ENCODE measurements around the gene XXYLT1.

Gene XXYLT1

DNA sequence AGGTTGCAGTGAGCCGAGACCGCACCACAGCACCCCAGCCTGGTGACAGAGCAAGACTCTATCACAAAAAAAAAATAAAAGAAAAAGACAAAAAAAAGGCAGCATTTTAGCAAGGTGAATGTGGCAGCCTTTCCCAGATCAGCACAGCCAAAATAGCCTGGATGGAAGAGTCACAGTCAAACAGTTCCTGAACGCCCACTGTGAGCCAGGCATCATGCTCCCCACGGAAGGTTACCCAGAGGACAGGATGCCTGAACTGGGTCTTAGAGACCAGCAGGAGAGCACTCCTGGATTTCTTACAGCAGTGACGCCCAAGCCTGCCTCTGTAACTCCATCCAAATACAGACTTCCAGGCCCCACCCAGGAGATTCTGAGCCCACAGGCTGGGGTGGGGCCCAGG is 4.5 kb downstream of the XXYLT1 start:
- DNase-seq = no peak

- no peak for DNase-seq
Observed at GRCh38 chr3:195265363-195265976, 5.5 kb downstream of the XXYLT1 start.

DNA sequence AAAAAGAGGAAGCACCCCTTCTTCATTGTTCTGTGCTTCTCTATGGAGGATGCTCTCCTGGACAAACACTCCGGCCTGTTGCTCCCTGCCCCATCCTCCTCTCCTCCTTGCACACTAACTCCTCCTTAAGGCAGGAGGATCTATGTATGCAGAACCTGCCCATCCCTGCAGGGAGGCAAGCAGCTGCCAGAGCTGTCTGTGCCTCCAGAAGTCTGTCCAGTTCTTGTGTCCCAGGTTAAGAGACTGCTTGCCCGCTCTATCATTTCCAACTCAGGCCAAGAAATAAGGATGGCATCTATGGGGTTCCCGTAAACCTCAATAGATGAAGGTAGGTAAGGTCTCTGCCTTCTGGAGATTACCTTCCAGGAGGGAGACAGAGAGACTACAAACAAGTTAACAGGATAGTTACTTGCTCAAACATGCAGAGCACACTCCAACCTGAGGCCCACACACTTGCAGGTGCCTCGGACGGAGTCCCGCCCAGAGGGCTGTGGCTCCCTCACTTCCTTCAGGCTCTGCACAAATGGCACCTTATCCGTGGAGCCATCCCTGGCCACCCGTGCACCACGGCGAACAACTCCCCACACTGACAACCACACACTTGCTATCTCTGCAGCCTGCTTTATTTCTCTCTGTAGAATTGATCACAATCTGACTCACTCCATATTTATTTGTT is 6.9 kb downstream of the XXYLT1 start:
- no peak for DNase-seq

GRCh38 chr3:195263193-195263924 is 7.6 kb downstream of the XXYLT1 start:
- no peak for DNase-seq

- no peak for DNase-seq
Observed at GRCh38 chr3:195261925-195262324, 9.0 kb downstream of the XXYLT1 start.

DNA sequence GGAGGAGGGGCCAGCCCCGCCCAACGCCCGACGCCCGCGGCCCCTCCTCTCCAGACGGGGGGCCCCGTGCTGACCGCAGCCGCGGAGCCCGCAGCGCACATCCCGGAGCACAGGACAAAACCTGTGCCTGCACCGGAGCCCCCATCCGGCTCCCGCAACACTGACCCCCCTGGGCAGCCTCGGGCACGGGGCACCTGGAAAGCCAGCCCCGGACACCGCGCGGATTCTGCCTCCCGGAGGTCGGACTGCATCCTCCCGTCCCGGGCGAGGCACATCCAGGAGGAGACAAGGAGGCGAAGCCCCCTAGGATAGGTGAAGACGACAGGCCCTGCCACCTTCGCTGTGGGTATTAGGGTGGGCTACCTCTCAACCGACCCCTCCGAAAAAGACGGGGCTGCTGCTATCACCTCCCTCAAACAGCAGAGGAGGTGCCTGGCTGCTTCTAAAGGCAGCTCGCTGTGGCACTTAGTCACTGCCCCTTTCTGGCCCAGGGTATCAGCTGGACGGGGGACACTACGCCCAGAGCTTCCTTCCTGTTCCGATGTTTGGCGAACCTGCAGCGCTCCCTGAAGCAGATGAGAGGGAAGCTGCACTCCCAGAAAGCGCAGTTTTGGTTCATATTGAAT is 10.6 kb downstream of the XXYLT1 start:
- DNase-seq = peak; percentile 81

- DNase-seq = peak; percentile 86
Observed at GRCh38 chr3:195259475-195260279, 11.3 kb downstream of the XXYLT1 start.

DNA sequence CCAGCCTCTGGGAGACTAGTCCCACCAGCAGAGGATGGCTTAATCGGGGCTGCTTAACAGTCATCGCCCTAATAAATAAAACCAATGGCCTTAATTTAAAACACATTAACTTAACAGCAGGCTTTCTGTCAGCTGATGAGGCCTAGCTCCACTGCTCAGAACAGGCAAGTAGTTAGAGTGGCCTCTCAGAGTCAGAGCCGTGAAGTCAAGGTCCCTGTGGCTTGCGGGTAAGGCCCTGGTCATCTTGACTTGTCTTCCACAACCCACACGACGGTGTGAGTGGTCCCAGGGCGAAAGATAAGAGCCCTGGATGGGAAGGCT is 11.8 kb downstream of the XXYLT1 start:
- no peak for DNase-seq

DNA sequence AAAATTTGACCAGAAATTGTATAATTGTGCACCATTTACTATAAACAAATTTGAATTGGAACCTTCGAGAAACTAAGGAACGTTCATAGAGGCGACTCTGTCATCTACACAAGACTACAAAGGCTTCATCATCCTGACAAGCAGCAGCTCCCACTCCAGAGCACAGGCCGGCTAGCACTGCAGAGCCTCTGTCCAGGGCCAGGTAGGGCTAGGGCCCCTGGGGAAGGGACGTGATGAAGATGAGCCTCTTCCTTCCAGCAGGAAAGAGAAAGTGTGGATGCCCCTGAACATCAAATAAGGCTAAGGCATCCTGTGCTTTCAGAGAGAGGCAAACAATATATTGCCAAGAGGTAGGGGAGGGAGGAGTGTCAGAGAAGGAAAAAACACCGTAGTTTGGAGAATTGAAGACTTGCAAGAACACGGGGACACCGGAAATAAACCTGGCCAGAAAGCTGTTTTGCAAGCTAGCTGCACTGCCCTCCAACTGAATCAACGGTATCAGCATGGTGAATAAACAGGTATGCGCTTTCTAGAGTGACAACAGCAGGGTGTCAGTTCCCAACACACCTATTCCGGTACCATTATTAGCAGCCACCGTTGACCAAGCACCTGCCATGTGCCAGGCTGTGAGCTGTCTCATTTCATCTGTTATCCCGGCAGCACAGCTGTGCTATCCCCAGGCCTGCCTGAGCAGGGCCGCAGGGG is 12.4 kb downstream of the XXYLT1 start:
- DNase-seq = peak; percentile 44

DNA sequence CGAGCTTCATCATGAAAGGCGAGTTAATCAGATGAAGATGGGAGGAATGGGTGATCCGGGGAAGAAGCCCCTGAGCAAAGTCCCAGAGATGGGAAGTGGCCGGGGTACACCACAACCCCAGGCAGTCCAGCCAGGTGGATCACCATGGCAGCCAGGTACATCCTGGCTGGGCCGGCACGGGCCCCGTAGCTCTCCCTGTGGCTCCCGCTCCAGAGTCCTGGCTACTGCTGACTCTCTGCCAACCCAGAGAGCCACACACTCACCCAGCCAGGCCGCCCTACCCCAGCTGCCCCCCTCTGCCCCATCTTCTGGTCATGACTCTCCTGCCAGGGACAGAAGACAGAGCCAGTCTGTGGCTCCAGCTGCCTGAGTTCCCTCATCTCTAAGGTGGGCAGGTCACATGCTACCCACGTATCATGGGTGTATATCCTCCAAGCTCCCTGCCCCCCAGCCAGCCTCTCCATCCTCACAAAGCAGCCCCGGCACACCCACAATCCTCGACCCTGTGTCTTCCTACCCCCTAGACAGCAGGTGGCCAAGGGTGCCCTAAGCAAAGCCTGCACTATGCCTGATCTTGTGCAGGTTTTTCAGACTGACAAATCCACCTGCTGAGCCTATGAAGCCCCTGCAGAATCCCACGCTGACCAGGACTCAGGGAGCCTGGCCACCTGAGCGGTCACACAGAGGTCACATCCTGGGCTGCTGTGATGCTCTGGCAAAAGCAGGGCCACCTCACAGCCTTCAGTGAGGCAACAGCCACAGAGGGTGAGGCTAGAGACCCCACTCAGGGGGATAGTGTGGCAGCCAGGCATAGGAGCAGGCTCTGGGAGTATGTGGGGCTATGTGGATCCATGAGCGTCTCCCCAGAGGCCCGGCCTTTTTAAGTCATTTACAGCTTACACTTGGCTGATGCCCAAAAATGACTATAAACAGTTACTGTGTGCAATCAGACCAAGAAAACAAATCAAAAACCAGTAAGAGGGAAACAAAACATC is 13.2 kb downstream of the XXYLT1 start:
- no peak for DNase-seq

DNA sequence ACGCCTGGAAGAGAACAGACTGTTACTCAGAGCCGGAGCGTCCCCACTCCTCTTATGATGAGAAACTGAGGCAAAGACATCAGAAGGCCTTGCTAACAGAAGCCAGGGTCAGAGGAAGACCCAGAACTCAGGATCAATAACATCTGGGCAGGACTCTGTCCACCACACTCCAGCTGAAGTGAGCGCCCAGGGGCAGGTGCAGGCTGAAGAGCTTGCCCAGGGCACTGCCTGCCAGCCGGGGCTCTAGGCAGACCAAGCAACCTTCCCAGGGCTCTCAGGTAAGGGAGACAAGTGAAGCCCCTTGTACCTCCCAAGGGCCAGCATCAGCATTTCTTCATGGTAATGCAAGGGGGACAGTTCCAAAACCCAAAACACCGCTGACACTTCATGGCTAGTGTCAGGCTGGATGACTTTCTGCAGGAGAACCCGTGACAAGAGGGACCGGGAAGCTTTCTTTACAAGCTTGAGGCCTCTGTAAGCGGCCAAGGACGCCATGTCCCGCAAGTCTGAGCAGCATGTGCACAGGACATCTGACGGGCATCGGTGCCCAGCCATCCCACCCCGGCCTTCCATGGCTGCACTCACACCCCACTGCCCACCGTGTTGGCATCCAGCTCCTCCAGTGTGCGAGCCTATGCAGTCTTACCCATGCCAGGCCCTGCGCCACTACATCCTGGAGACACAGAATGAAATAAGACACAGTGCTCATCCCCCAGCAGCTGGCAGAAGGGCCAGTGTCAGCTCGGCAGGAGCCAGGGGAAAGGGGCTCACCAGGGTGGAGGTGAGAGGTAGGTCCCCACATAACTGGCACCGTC is 14.1 kb downstream of the XXYLT1 start:
- DNase-seq = no peak

DNA sequence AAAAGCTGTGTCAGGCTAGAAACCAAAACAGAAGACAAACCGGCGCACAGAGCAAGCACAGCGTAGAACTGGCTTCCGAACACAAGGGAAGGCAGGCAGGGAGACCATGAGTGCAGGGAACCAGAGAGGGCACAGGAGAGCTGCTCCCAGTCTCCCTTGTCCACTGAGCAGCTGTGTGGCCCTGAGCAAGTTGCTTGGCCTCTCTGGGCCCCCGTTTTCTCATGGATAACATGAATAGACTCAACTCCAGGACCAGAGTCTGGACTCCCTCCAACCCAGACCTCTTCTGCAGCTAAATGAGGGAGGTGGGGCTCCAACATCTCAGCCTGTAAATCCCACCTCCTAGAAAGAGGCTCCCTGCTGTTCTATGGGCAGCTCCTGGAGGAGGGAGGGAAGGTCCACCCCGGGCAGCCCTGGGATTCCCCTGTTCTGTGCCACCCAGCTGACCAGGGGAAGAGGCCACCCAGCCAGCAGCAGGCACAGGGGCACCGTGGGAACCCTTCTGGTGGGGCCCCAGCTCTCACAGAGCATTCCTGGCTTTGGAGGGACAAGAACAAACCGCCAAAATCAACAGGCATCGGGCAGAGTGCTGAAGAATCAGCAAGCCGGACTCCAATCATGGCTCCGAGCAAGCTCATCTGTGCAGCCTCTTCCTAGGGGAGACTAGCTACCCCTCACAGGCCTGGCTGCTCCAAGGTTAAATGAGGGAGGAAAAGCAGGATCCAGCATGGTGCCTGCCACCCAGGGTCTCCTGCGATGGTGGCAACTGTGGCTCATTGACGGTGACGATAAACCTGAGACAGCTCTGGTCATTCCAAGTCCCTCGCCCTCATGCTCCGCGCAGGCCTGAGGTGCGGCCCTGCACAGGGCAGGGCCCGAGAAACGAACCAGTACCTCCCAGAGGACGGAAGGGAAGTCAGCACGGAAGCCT is 15.1 kb downstream of the XXYLT1 start:
- DNase-seq = no peak

GRCh38 chr3:195255176-195255500 is 15.8 kb downstream of the XXYLT1 start:
- DNase-seq = no peak

DNA sequence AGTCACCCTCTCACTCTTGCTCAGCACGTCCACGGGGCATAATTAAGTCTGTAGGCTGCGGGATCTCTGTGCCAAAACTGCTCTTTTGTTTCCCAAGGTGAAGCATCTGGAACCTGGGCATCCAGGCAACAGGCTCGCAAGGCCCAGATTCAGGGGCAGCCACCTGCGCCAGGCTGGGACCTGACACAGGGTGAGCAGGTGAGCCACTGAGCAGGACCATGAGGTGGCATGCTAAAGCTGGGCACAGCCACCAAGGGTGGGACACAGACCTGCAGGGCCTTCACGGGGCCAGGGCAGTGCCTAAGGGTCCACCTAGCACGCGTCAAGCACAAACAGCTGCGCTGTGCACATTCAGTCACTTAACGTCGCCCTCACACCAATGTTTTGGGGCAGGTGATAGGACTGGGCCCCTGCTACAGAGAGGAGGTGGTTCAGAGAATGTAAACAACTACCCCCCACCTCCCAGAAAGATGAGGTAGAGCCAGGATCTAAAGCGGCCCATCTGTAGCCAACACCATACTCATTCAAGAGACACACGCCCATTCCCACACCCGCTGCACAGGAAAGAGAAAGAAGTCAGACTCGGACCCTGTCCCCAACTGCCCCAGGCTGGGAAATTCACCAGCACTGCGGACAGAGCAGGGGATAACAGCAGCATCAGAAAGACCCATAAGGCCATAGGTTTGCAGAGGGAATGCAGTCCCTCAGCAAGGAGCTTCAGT is 16.3 kb downstream of the XXYLT1 start:
- DNase-seq = no peak

- no peak for DNase-seq
Observed at GRCh38 chr3:195253923-195254432, 17.0 kb downstream of the XXYLT1 start.

DNA sequence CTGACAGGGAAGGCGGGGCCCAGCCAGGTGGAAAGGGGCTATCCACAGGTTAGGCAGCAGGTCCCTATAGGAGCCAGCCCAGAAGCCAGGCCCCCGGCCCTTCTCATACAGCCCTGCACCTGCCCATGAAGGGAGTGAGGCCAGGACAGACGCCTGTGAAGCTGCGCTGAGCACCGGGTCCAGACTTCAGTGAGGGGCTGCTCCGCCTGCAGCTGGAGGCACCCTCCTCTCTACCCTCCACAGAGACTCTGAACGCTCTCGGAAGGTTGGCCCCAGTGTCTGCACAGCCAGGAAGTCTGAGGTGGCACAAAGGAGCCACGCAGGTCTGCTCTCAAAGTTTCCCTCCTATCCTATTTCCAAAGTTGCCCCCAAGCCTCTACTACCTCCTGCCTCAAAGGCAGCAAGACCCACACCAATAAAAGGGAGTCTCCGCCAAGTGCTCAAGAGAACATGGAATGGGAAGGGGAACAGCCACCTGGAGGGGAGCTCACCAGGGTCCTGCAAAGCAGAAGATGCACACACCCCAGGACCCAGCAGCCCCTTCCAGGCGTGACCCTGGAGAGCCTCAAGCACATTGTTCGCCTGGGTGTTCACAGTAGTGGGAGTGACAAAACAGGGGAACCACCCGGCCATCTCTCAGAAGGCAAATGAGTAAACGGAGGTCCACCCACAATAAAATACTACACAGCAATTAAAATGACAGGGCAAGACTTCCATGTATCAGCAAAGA is 19.5 kb downstream of the XXYLT1 start:
- no peak for DNase-seq

DNA sequence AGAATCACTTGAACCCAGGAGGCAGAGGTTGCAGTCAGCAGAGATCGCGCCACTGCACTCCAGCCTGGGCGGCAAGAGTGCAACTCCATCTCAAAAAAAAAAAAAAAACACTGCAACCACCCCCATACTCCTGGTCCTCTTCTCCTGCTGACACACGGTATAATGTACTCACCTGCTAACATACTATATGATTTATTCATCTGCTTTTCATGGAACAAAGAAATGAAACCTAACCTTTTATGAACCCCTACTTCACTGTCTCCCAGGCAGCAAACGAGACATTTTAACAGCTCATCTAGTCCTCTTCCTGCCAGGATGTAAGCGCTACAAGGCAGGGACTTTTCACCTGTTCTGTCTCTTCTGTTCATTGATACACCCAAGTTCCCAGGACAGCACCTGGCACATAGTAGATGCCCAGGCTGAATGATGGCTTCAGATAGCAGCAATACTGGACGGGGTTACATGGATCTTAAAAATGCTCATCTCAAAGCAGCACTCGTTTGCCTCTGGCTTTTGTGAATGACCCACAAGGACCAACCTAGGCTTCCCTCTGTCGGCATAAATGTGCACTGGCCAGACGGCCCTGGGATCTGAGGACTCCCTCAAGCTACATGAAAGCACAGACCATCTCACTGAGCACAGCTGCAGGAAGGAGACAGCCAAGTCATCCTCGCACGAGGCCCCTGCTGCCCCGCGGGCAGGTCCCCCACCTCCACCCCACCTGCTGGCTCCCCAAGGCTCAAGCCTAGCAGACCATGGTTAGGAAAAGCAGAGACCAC is 20.3 kb downstream of the XXYLT1 start:
- DNase-seq = peak; percentile 61
